GM23338 (cell line): ENCODE data around the gene ERI2.

ENCODE experiments used
- CTCF ChIP-seq, 2 experiments: fragments of 200-600 bp in 1 of 2; sonication (generic) in 1 of 2; conservative IDR thresholded peaks; 2 replicates each; pipeline versions ENCODE4 v1.5.1 to v1.6.1; 2016 to 2017; ENCODE audit warnings: antibody characterized with exemption in 2 of 2, low read depth in 2 of 2, mild to moderate bottlenecking in 2 of 2, moderate library complexity in 1 of 2
- POLR2AphosphoS5 ChIP-seq: IDR thresholded peaks from 2 replicates; pipeline ENCODE4 v1.6.1; 2016; ENCODE audit warnings: antibody characterized with exemption, low read depth

- TF ChIP-seq CTCF (conservative IDR thresholded peaks at IDR 0.05; ENCODE audit: low read depth in 2 of 2) (no peak), POLR2AphosphoS5 (no peak)
Measured at GRCh38 chr16:20801278-20801677, 5.0 kb downstream of the ERI2 start.
